GM19372 (cell line): Measurements from ENCODE around the gene HMBS.

Source experiments
- ATAC-seq: cut with Tn5 transposase; IDR thresholded peaks from one replicate; pipeline ENCODE4 v1.9.1; 2021; ENCODE audit warnings: mild to moderate bottlenecking, low read depth, moderate library complexity; ENCODE audit not compliant: unreplicated experiment

Gene HMBS

GRCh38 chr11:119067371-119068222, 17.1 kb upstream of the HMBS start, which contains the start of gene VPS11:
Gene VPS11, plus strand, starts transcription at chr11:119067818. Its CDS starts 6 bp downstream, at chr11:119067824.
- ATAC-seq, result peak; percentile 92

- ATAC-seq, result no peak
Measured at GRCh38 chr11:119077839-119078238, 6.8 kb upstream of the HMBS start.

GRCh38 chr11:119078675-119079420, 5.8 kb upstream of the HMBS start:
- ATAC-seq, result no peak

GRCh38 chr11:119081682-119082260, 2.9 kb upstream of the HMBS start:
- no peak for ATAC-seq

- ATAC-seq, result peak; percentile 10
Measured at GRCh38 chr11:119085437-119085847, 761 bp downstream of the HMBS start.

GRCh38 chr11:119087123-119087522, 2.4 kb downstream of the HMBS start:
- ATAC-seq, result no peak

GRCh38 chr11:119087747-119088241, 3.1 kb downstream of the HMBS start:
- ATAC-seq, result no peak

- ATAC-seq, result no peak
Measured at GRCh38 chr11:119088406-119088805, 3.7 kb downstream of the HMBS start.

GRCh38 chr11:119089319-119089718, 4.6 kb downstream of the HMBS start:
- no peak for ATAC-seq

- no peak for ATAC-seq
Measured at GRCh38 chr11:119091178-119091577, 6.5 kb downstream of the HMBS start.

- ATAC-seq, result no peak
Measured at GRCh38 chr11:119091966-119092879, 7.5 kb downstream of the HMBS start.

GRCh38 chr11:119092880-119093842, 8.5 kb downstream of the HMBS start:
- no peak for ATAC-seq

GRCh38 chr11:119093942-119094815, 9.5 kb downstream of the HMBS start:
- peak; percentile 6 for ATAC-seq

GRCh38 chr11:119094816-119095065, 10.1 kb downstream of the HMBS start:
- ATAC-seq, result peak; percentile 30

- peak; percentile 81 for ATAC-seq
Measured at GRCh38 chr11:119095066-119095880, 10.6 kb downstream of the HMBS start.

- ATAC-seq, result no peak
Measured at GRCh38 chr11:119099711-119100110, 15.0 kb downstream of the HMBS start.

- no peak for ATAC-seq
Measured at GRCh38 chr11:119100246-119100970, 15.7 kb downstream of the HMBS start.
